CD4-positive, alpha-beta T cell (primary cell): ENCODE results near the gene DNAH7. TPM values are rescaled to one million over a fixed set of nuclear protein-coding genes. Genes with fewer than 3 reads are reported as not detected.

Source experiments
- ATAC-seq: fragments of 200-7000 bp; cut with Tn5 transposase; one replicate; pipeline ENCODE4 v1.10.0; 2022; ENCODE audit warnings: mild to moderate bottlenecking; ENCODE audit not compliant: poor library complexity
- CTCF ChIA-PET: fragments of 350-600 bp; sonication (Branson Sonifier 250); formaldehyde crosslinking; loops from one replicate; lab custom pipeline; 2021; ENCODE audit warnings: antibody characterized with exemption, inconsistent platforms; lab: Charles Lee
- POLR2A ChIA-PET: fragments of 350-600 bp; sonication (Branson Sonifier 250); formaldehyde crosslinking; loops from one replicate; lab custom pipeline; 2021; ENCODE audit warnings: antibody characterized with exemption, inconsistent platforms; lab: Charles Lee
- DNase-seq, 14 experiments: peaks; one replicate each; pipeline ENCODE4 v3.0.0-alpha.2; 2013 to 2020; ENCODE audit warnings: mixed read lengths in 2 of 14
- H3K27ac ChIP-seq, 2 donors: one replicate each; pipeline versions ENCODE4 v1.5.1 to v1.7.0; 2013; ENCODE audit warnings: low read length in 2 of 2, low read depth in 1 of 2, mild to moderate bottlenecking in 1 of 2
- H3K27me3 ChIP-seq, 2 experiments: 1 replicate in 1 of 2; 2 replicates in 1 of 2; pipeline versions ENCODE4 v1.6.1 to v1.7.0; 2013; ENCODE audit warnings: low read length in 2 of 2, control low read depth in 1 of 2, mild to moderate bottlenecking in 1 of 2, moderate library complexity in 1 of 2; ENCODE audit not compliant: insufficient read depth in 2 of 2, control insufficient read depth in 1 of 2
- H3K36me3 ChIP-seq: one replicate; pipeline ENCODE4 v1.6.1; 2013; ENCODE audit warnings: low read length, control low read depth; ENCODE audit not compliant: insufficient read depth
- H3K4me1 ChIP-seq: one replicate; pipeline ENCODE4 v1.6.1; 2013; ENCODE audit warnings: low read length, control low read depth; ENCODE audit not compliant: insufficient read depth
- H3K4me3 ChIP-seq: one replicate; pipeline ENCODE4 v1.5.1; 2013; ENCODE audit warnings: mild to moderate bottlenecking, low read length, moderate library complexity
- H3K9me3 ChIP-seq, 2 experiments: 1 replicate in 1 of 2; 2 replicates in 1 of 2; pipeline versions ENCODE4 v1.6.1 to v1.7.0; 2013; ENCODE audit warnings: low read length in 2 of 2, mild to moderate bottlenecking in 2 of 2, control low read depth in 1 of 2, moderate library complexity in 1 of 2; ENCODE audit not compliant: control insufficient read depth in 1 of 2, insufficient read depth in 1 of 2
- H3K27ac Mint-ChIP-seq: one replicate; pipeline ENCODE4 v1.8.0; 2020; ENCODE audit warnings: mixed read lengths
- H3K27me3 Mint-ChIP-seq: one replicate; pipeline ENCODE4 v1.8.0; 2021; ENCODE audit warnings: mixed read lengths
- H3K36me3 Mint-ChIP-seq: one replicate; pipeline ENCODE4 v1.8.0; 2021; ENCODE audit warnings: low read depth, mixed read lengths
- H3K4me1 Mint-ChIP-seq: one replicate; pipeline ENCODE4 v1.8.0; 2021; ENCODE audit warnings: low read depth, mixed read lengths
- H3K4me3 Mint-ChIP-seq: one replicate; pipeline ENCODE4 v1.8.0; 2020; ENCODE audit warnings: mild to moderate bottlenecking, mixed read lengths
- H3K9me3 Mint-ChIP-seq: one replicate; pipeline ENCODE4 v1.8.0; 2020; ENCODE audit warnings: mixed read lengths
- intact Hi-C, 2 experiments: fragments of 100-400 bp; cut with DNase I in 1 of 2; cut with micrococcal nuclease in 1 of 2; formaldehyde crosslinking; loops; one replicate each; pipeline versions ENCODE4 v1.15.1 to v1.9.0; 2023 to 2025; cut with DNase I, micrococcal nuclease
- total RNA-seq, 174 experiments: library from RNA in 2 of 174; stranded (reverse) in 2 of 174; gene quantifications; one replicate each; pipeline ENCODE4 v1.2.3 and lab custom pipeline; 2021 to 2026
- TF ChIP-seq, protein P1 (sequence below): fragments of 200-600 bp; IDR thresholded peaks from one replicate; pipeline ENCODE4 v1.8.0; 2022; ENCODE audit warnings: antibody characterized with exemption, mild to moderate bottlenecking

The DNAH7 gene
- total RNA-seq, 2 experiments from 2014 or later, result not detected

GRCh38 chr2:195716466-195716865, 352.2 kb downstream of the DNAH7 start:
- ChIA-PET CTCF (no interaction called here), POLR2A (no interaction called here)
- Histone ChIP-seq H3K4me1 (peaks cover 2% of the 10 kb centered on the region), H3K4me3 (no peak overlapping the region), H3K27ac (no peak overlapping the region), H3K36me3 (peaks cover 71% of the 10 kb centered on the region), H3K27me3 (no peaks in the 10 kb centered on the region), H3K9me3 (no peaks in the 10 kb centered on the region)
- TF ChIP-seq, protein P1, sequence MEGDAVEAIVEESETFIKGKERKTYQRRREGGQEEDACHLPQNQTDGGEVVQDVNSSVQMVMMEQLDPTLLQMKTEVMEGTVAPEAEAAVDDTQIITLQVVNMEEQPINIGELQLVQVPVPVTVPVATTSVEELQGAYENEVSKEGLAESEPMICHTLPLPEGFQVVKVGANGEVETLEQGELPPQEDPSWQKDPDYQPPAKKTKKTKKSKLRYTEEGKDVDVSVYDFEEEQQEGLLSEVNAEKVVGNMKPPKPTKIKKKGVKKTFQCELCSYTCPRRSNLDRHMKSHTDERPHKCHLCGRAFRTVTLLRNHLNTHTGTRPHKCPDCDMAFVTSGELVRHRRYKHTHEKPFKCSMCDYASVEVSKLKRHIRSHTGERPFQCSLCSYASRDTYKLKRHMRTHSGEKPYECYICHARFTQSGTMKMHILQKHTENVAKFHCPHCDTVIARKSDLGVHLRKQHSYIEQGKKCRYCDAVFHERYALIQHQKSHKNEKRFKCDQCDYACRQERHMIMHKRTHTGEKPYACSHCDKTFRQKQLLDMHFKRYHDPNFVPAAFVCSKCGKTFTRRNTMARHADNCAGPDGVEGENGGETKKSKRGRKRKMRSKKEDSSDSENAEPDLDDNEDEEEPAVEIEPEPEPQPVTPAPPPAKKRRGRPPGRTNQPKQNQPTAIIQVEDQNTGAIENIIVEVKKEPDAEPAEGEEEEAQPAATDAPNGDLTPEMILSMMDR, result no peak
- ATAC-seq, result no peak
- Mint-ChIP-seq H3K27ac (no peak overlapping the region), H3K9me3 (no peaks in the 10 kb centered on the region), H3K36me3 (peaks cover 93% of the 10 kb centered on the region), H3K4me3 (no peak overlapping the region), H3K4me1 (peaks cover 4% of the 10 kb centered on the region), H3K27me3 (no peaks in the 10 kb centered on the region)
- DNase-seq, result no peak
- intact Hi-C loops, result no loop called here

DNA sequence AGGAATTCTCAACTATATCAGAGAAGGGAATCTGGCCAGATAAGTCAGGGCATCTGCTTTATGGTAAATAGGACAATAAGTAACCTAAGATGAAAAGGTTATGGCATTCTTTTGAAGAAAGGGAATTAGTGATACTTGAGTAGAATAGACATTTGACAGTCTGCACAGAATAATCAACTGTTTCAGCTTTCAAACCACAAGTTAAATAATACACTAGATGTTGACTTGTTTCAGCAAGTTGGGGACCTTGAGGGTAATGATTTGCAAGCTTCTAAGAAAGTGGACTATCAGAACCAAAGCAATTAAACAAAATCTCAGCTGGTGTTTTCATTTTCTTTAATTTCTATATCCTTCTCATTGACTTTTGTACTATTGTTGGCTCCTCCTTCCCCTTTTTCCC, 357.2 kb downstream of the DNAH7 start:
- ATAC-seq, result no peak
- POLR2A ChIA-PET, result no interaction called here
- no peak overlapping the region for H3K27ac Mint-ChIP-seq
- DNase-seq, result no peak
- H3K27me3 Mint-ChIP-seq, result no peaks in the 10 kb centered on the region
- H3K27ac ChIP-seq, result no peak overlapping the region
- H3K27me3 ChIP-seq, result no peaks in the 10 kb centered on the region
- intact Hi-C loops, result no loop called here
- H3K4me1 Mint-ChIP-seq, result no peaks in the 10 kb centered on the region
- peaks cover 60% of the 10 kb centered on the region for H3K36me3 ChIP-seq
- no peaks in the 10 kb centered on the region for H3K4me1 ChIP-seq
- H3K4me3 ChIP-seq, result no peak overlapping the region
- no peaks in the 10 kb centered on the region for H3K9me3 Mint-ChIP-seq
- TF ChIP-seq, protein P1, result no peak
- H3K9me3 ChIP-seq, result no peaks in the 10 kb centered on the region
- peaks cover 95% of the 10 kb centered on the region for H3K36me3 Mint-ChIP-seq
- no peak overlapping the region for H3K4me3 Mint-ChIP-seq
- CTCF ChIA-PET, result no interaction called here

- Mint-ChIP-seq H3K27ac (no peak overlapping the region), H3K36me3 (peaks cover 96% of the 10 kb centered on the region)
These were observed 358.5 kb downstream of the DNAH7 start for GRCh38 chr2:195709901-195710806.

More at GRCh38 chr2:195709901-195710806, 358.5 kb downstream of the DNAH7 start:
- CTCF ChIA-PET, result no interaction called here
- Histone ChIP-seq H3K27ac (no peak overlapping the region), H3K36me3 (peaks cover 50% of the 10 kb centered on the region), H3K4me1 (no peaks in the 10 kb centered on the region), H3K27me3 (no peaks in the 10 kb centered on the region), H3K9me3 (no peaks in the 10 kb centered on the region), H3K4me3 (no peak overlapping the region)
- TF ChIP-seq, protein P1, result no peak
- Mint-ChIP-seq H3K4me3 (no peak overlapping the region), H3K9me3 (no peaks in the 10 kb centered on the region), H3K27me3 (no peaks in the 10 kb centered on the region), H3K4me1 (no peaks in the 10 kb centered on the region)
- POLR2A ChIA-PET, result no interaction called here
- intact Hi-C loops, result no loop called here
- ATAC-seq (no peak), DNase-seq (no peak)
